ENCODE data around the gene SLITRK2.

SLITRK2 gene, protein sequence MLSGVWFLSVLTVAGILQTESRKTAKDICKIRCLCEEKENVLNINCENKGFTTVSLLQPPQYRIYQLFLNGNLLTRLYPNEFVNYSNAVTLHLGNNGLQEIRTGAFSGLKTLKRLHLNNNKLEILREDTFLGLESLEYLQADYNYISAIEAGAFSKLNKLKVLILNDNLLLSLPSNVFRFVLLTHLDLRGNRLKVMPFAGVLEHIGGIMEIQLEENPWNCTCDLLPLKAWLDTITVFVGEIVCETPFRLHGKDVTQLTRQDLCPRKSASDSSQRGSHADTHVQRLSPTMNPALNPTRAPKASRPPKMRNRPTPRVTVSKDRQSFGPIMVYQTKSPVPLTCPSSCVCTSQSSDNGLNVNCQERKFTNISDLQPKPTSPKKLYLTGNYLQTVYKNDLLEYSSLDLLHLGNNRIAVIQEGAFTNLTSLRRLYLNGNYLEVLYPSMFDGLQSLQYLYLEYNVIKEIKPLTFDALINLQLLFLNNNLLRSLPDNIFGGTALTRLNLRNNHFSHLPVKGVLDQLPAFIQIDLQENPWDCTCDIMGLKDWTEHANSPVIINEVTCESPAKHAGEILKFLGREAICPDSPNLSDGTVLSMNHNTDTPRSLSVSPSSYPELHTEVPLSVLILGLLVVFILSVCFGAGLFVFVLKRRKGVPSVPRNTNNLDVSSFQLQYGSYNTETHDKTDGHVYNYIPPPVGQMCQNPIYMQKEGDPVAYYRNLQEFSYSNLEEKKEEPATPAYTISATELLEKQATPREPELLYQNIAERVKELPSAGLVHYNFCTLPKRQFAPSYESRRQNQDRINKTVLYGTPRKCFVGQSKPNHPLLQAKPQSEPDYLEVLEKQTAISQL

DNA sequence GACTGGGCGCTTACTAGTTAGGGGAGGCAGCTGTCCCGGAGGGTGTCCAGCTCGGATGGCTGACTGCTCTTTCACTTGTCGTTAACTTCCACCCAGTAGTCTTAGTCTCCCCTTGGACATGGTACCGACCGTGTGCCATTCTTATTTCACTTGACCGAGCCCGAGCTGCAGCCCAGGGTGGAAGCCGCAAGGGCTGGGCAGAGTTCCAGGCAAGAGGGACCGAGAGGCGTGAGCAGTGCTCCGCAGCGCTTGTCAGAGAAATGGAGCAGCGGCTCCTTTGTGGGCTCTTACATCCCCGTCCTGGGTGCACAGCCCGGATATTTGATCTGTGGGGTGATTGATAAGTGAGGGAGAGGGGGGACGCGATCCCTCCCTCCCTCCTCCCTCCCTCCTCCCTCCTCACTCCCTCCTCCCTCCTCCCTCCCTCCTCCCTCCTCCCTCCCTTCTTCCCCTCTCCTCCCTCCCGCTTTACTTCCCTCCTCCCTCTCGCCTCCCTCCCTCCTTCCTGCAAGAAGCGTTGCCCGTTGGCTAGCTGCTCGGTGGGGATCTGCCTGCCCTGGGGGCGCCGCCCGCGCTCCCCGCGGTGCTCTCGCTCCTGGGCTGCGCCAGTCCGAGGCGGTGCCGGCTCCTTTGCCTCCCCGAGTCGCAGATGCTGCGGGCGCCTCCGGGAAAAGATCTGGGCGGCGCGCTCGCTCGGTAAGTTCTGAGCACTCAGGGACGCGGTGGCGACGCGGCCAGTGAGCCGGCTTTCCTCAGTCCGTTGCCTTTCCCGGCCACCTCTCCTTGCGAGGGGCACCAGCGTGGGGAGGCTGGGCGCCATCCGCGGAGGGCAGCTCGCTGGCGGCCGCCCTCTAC is at the start of gene SLITRK2:
Gene SLITRK2 (plus strand): TSS at position 499 of the 855 bp plus-strand sequence. CDS start 4,597 bp downstream, outside the sequence.
- no peak for DNase-seq

GRCh38 chrX:145773006-145773405 is 44.6 kb upstream of the SLITRK2 start:
- DNase-seq, result no peak

- DNase-seq, result no peak
Observed at GRCh38 chrX:145792281-145792680, 25.3 kb upstream of the SLITRK2 start.

- DNase-seq, result no peak
Observed at GRCh38 chrX:145803508-145803907, 14.1 kb upstream of the SLITRK2 start.

DNA sequence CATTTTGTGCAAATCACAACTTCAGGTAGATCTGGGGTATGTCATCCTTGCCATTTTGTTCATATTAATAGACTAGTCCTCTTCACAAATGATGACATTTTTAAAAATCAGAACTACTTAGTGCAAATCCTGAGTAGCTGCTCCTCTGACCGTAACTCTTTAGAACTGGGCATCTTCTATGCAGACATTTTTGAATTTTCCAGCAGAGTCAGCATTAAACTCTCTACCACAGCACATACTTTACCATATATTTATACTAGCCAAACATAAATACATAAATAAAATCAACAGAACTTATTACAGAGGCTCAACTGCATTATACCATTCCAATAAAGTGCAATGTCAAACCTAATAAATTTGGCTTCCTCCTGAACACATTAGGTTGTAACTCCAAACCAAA is 4.5 kb upstream of the SLITRK2 start:
- no peak for DNase-seq

DNA sequence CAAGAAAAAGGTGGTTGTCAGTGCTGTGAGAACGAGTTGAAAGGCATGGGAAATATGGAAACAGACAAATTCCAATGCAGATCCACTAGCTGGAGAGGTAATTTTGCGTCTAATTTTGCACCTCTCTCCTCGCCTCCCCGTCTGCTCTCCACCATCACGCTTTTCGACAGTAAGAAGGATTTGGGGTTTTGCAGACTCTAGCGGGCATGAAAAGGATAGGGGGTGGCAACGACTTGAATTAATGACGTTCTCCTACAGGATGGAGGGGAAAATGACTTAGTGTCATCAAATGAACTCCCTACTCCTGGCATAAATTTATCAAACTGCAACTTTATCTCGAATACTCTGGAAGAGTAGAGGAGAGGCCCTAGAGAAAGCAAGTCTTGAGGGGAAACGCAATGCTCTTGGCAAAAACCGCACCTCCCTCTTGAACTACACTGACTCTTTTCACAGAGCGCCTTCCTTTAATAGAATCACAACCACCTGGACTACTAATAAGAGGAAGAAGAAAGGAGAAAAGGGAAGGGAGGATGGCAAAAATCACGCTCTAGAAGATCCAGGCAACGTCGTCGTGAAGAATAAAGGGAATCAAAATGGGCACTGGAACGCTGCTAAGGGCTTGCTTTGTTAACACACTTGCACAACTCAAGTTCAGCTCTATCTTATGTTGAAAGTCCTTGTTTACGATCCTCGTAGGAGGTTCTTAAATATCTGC is 871 bp upstream of the SLITRK2 start:
- no peak for DNase-seq

- DNase-seq, result no peak
Observed at GRCh38 chrX:145818186-145819113, 821 bp downstream of the SLITRK2 start.

DNA sequence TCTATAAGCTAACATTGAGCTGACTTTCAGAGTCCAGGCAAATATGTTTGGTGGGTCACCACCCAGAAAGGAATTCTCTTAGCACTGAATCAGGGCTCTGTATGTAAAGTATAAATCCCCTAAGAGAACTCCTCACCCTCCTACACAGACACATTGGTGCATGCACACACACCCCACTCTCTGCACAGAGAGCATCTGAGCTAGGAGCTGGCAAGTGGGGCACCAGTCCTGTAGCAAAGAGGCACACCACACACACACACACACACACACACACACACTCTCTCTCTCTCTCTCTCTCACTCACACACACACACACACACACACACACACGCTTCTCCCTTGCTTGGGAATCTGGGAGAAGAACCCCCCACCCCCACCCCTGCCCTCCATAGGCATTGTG is 3.2 kb downstream of the SLITRK2 start:
- no peak for DNase-seq

DNA sequence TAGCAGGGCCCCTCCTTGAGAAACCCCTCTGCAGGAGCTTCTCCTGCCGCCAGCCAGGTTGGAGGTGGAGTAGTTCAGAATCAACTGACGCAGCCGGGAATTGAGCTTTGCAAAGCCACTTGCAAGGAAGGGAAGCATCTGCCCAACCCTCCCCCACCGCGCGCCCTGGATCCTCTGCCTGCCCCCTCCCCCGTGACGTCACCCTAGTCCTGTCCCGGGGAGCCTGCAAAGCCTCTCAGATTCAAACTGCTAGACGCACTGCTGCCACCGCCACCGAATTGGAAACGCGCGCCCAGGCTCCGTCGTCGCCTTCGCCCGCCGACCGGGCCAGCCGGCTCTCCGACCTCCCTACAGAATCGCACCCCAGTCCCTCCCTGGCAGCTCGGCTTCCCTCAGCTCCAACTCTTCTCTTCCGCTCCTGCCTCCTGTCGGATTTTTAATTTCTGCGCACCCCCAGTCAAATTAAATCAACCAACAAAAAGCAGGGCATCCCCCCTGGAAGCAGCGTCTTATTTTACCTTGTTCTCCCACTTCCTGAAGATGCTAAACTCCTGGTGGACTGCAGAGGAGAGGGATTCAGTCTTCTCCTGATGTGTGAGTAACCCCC is 3.8 kb downstream of the SLITRK2 start:
- no peak for DNase-seq

GRCh38 chrX:145821898-145822571 is 4.4 kb downstream of the SLITRK2 start:
- DNase-seq, result no peak

GRCh38 chrX:145823132-145823531 is 5.5 kb downstream of the SLITRK2 start:
- DNase-seq, result no peak

DNA sequence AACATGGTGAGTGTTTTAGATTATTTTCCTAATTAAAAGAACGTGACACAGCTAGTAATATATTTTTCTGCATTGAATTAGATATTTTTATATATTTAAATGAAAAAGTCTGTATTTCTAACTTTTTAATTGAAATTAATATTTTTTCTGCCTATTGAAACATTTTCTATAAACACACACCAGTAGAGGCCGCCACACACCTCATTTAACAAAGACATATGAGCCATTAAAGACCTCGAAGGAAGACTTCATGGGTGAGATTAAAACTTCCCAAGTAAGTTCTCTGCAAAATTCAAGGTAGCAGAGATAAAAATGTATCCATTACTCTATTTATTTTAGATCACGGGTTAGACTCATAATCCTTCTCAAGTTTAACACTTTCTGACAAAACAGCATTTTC is 8.3 kb downstream of the SLITRK2 start:
- DNase-seq, result peak; percentile 0

DNA sequence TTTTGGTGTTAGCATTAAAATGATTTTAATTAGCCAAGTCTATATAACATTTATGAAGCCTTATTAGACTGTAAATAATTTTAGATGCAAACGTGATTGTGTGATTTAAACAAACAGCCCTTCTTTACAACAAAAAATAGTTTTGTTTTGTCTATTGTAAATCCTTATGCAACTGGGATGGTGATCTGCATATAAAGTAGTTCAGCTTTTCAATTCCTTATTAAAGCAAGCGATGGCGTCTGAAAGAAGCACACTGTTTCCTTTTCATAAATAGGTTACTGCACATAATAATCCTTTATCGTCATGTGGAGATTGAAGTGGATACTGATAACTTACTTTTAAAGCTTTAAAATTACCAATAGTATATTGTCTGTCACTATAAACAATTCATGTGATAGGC is 8.8 kb downstream of the SLITRK2 start:
- no peak for DNase-seq

- no peak for DNase-seq
Observed at GRCh38 chrX:145832796-145833195, 15.2 kb downstream of the SLITRK2 start.

DNA sequence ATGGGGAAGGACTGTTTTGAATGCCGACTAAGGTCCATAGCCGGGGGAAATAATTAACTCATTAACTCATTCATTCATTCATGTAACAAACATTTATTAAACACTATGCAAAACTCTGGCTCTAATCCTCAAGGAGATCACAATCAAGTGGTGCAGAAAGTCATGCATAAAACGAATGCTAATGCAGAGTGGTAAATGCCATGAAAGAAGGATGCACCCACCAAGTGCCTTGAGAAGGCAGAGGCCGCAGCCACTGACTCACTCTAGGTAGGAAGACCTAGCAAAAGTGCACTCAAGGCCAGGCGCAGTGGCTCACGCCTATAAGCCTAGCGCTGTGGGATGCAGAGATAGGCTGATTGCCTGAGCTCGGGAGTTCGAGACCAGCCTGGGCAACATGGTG is 22.9 kb downstream of the SLITRK2 start:
- no peak for DNase-seq

- DNase-seq, result no peak
Observed at GRCh38 chrX:145843146-145843904, 25.7 kb downstream of the SLITRK2 start.

DNA sequence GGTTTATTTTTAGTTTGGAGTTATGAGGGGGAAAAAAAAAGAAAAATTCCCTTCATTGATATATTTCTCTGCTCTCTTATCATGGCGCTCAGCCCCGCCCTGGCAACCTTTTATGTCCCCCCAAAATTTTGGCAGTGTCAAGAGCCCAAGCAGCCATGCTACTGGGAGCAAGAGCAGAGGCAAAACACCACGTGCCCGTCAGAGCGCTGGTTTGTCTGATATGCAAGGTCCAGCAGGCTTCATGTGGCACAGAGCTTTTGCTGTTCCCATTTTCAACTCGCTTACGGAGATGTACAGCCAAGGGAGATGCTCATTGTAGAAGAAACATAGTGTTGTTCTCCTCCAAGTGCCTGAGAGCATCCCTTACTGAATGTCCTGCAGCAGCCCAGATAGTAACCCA is 27.3 kb downstream of the SLITRK2 start:
- DNase-seq, result no peak

DNA sequence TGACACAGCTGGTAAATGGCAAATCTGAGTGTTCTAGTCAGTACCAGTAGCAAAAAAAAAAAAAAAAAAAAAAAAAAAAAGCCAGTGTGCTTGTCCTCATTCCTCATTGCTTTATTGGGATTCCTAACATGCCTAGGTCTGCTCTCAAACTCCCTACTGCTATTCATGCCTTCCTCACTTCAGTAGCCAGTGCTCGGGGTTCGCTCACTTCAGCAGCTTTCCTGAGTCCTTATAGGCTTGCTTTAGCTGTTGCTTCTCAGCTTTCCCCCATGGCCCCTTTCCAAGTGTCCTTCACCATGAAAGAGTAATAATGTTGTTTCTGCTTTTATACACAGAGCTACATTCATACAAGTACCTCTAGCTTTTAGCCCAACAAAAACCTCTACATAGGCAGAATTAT is 30.8 kb downstream of the SLITRK2 start:
- DNase-seq, result no peak

DNA sequence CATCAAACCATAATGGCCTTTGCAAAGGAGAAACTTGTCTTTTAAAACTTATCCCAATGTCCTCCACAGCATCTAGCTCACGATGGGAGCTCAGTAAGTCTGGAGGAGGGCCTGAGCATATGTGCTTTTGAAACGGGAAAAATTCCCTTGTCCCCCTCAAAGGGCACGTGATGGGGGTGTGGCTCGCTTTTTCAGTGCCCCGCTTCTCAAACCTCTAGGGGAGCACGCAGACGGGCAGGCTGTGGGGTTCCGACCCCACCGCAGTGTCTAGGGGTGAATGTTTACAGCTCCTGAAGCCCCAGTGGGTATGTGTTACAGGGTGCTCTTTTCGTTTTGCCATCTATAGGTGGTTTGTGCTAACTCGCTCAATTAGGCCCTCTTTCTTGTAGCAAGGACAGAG is 31.2 kb downstream of the SLITRK2 start:
- DNase-seq, result no peak

Data from fibroblast of skin of right biceps (primary cell).